Liver (tissue), 9 donors: ENCODE results near the gene RIMBP2. TPM values are rescaled to one million over a fixed set of nuclear protein-coding genes. Genes with fewer than 3 reads are reported as not detected.

ENCODE experiments used
- DNase-seq: peaks from one replicate; pipeline ENCODE4 v3.0.0-alpha.2; 2017; ENCODE audit warnings: low spot score
- H3K27ac ChIP-seq, 2 donors: one replicate each; pipeline ENCODE4 v1.7.0; 2013; ENCODE audit warnings: inconsistent platforms in 2 of 2, low read length in 2 of 2, control low read depth in 1 of 2, low read depth in 1 of 2, mild to moderate bottlenecking in 1 of 2
- H3K27me3 ChIP-seq, 4 donors: one replicate each; pipeline versions ENCODE4 v1.6.1 to v1.7.0; 2013; ENCODE audit warnings: low read length in 3 of 4, inconsistent platforms in 1 of 4, mild to moderate bottlenecking in 1 of 4, moderate library complexity in 1 of 4; ENCODE audit not compliant: control insufficient read depth in 4 of 4, insufficient read depth in 4 of 4
- H3K36me3 ChIP-seq, 4 donors: one replicate each; pipeline versions ENCODE4 v1.6.1 to v1.7.0; 2013; ENCODE audit warnings: low read length in 3 of 4, mild to moderate bottlenecking in 3 of 4, low read depth in 1 of 4, moderate library complexity in 1 of 4; ENCODE audit not compliant: control insufficient read depth in 4 of 4, insufficient read depth in 3 of 4
- H3K4me1 ChIP-seq, 4 donors: one replicate each; pipeline versions ENCODE4 v1.6.1 to v1.7.0; 2013; ENCODE audit warnings: low read length in 3 of 4, mild to moderate bottlenecking in 3 of 4, moderate library complexity in 1 of 4; ENCODE audit not compliant: control insufficient read depth in 4 of 4, insufficient read depth in 4 of 4
- H3K4me3 ChIP-seq, 3 donors: one replicate each; pipeline versions ENCODE4 v1.6.1 to v1.7.0; 2013; ENCODE audit warnings: low read length in 3 of 3, control low read depth in 1 of 3, low read depth in 1 of 3, mild to moderate bottlenecking in 1 of 3
- H3K9ac ChIP-seq, 2 donors: one replicate each; pipeline ENCODE4 v1.7.0; 2013; ENCODE audit warnings: low read length in 2 of 2, mild to moderate bottlenecking in 2 of 2, moderate library complexity in 2 of 2, control low read depth in 1 of 2, low read depth in 1 of 2
- H3K9me3 ChIP-seq, 4 donors: one replicate each; pipeline versions ENCODE4 v1.6.1 to v1.7.0; 2013; ENCODE audit warnings: low read length in 3 of 4; ENCODE audit not compliant: control insufficient read depth in 4 of 4
- ATF3 ChIP-seq: IDR thresholded peaks from 2 replicates; pipeline ENCODE4 v1.6.1; 2016; ENCODE audit warnings: antibody characterized with exemption
- EGR1 ChIP-seq, 2 donors: IDR thresholded peaks; 2 replicates each; pipeline ENCODE4 v1.6.1; 2016 to 2018; ENCODE audit warnings: antibody characterized with exemption in 2 of 2, low read depth in 2 of 2
- FOXA1 ChIP-seq: IDR thresholded peaks from 2 replicates; pipeline ENCODE4 v1.6.1; 2016; ENCODE audit warnings: antibody characterized with exemption
- FOXA2 ChIP-seq: IDR thresholded peaks from 2 replicates; pipeline ENCODE4 v1.6.1; 2016; ENCODE audit warnings: antibody characterized with exemption
- GABPA ChIP-seq, 2 donors: IDR thresholded peaks in 1 of 2; conservative IDR thresholded peaks in 1 of 2; 2 replicates each; pipeline ENCODE4 v1.6.1; 2016; ENCODE audit warnings: antibody characterized with exemption in 2 of 2, mild to moderate bottlenecking in 1 of 2, moderate library complexity in 1 of 2
- HNF4A ChIP-seq, 2 donors: conservative IDR thresholded peaks; 2 replicates each; pipeline ENCODE4 v1.6.1; 2016; ENCODE audit warnings: antibody characterized with exemption in 2 of 2, mild to moderate bottlenecking in 2 of 2
- HNF4G ChIP-seq: IDR thresholded peaks from 2 replicates; pipeline ENCODE4 v1.6.1; 2016; ENCODE audit warnings: antibody characterized with exemption
- JUND ChIP-seq, 2 donors: IDR thresholded peaks; 2 replicates each; pipeline ENCODE4 v1.6.1; 2016; ENCODE audit warnings: antibody characterized with exemption in 2 of 2
- MAX ChIP-seq: IDR thresholded peaks from 2 replicates; pipeline ENCODE4 v1.6.1; 2016; ENCODE audit warnings: antibody characterized with exemption
- NR2F2 ChIP-seq: IDR thresholded peaks from 2 replicates; pipeline ENCODE4 v1.6.1; 2016; ENCODE audit warnings: antibody characterized with exemption
- RAD21 ChIP-seq, 2 donors: IDR thresholded peaks; 2 replicates each; pipeline ENCODE4 v1.6.1; 2016; ENCODE audit warnings: antibody characterized with exemption in 2 of 2, mild to moderate bottlenecking in 2 of 2
- RXRA ChIP-seq, 2 donors: IDR thresholded peaks; 2 replicates each; pipeline ENCODE4 v1.6.1; 2017 to 2018; ENCODE audit warnings: antibody characterized with exemption in 2 of 2, mild to moderate bottlenecking in 1 of 2
- SP1 ChIP-seq: IDR thresholded peaks from 2 replicates; pipeline ENCODE4 v1.6.1; 2018; ENCODE audit warnings: antibody characterized with exemption, mild to moderate bottlenecking
- TAF1 ChIP-seq: conservative IDR thresholded peaks from 2 replicates; pipeline ENCODE4 v1.6.1; 2016; ENCODE audit warnings: antibody characterized with exemption, mild to moderate bottlenecking
- YY1 ChIP-seq: IDR thresholded peaks from 2 replicates; pipeline ENCODE4 v1.6.1; 2016; ENCODE audit warnings: antibody characterized with exemption, mild to moderate bottlenecking
- WGBS: extraction: QIAGEN DNeasy Blood & Tissue Kit; methylation state at CpG from one replicate; pipeline ENCODE4 v1.1.7; 2013; 5-methylcytosine and 5-hydroxymethylcytosine counted together
- polyA plus RNA-seq, 2 donors: library from polyadenylated mRNA; stranded (reverse) in 1 of 2; unstranded in 1 of 2; fragments of 200-250 nt in 1 of 2; fragments of >200 nt in 1 of 2; fragmentation: Nextera tagmentation in 1 of 2; extraction: Ambion mirVana in 1 of 2; gene quantifications; one replicate each; pipeline versions ENCODE4 v1.2.1 to v1.2.3, GENCODE V29; 2013 to 2015
- total RNA-seq, 2 donors: library from RNA; depleted of rRNA; stranded (reverse); fragments of >200 nt; gene quantifications; one replicate each; pipeline ENCODE4 v1.2.3, GENCODE V29; 2014
- TF ChIP-seq, protein P1 (sequence below): fragments of 150-350 bp; IDR thresholded peaks from 2 replicates; pipeline ENCODE4 v1.5.1; 2017; ENCODE audit warnings: improper control_type of control experiment, low read depth, low read length; ENCODE audit not compliant: missing input control
- TF ChIP-seq, protein P2 (sequence below): IDR thresholded peaks from 2 replicates; pipeline ENCODE4 v1.6.1; 2016; ENCODE audit warnings: antibody characterized with exemption
- TF ChIP-seq, protein P3 (sequence below): IDR thresholded peaks from 2 replicates; pipeline ENCODE4 v1.6.1; 2016; ENCODE audit warnings: antibody characterized with exemption, mild to moderate bottlenecking
- donor health status: healthy.
- donor health status: healthy.
- donor health status: healthy.
- donor health status: healthy.
- donor health status: healthy.

Gene RIMBP2
- total and polyA plus RNA-seq, 4 donors: 0.01 to 0.17 (median 0.09) TPM; not detected in 1

GRCh38 chr12:130462558-130463274 lies 253.4 kb downstream of the RIMBP2 start:
- DNase-seq: no peak
- TF ChIP-seq GABPA (IDR thresholded peaks at IDR 0.05 in 1 of 2, conservative IDR thresholded peaks at IDR 0.05 in 1 of 2) (no peak), HNF4G (no peak), HNF4A (conservative IDR thresholded peaks at IDR 0.05) (no peak), RAD21 (IDR thresholded peaks at IDR 0.05) (no peak), YY1 (no peak), NR2F2 (no peak), TAF1 (no peak), EGR1 (IDR thresholded peaks at IDR 0.05; ENCODE audit: low read depth in 2 of 2) (no peak), MAX (no peak), SP1 (no peak), RXRA (IDR thresholded peaks at IDR 0.05) (no peak), JUND (IDR thresholded peaks at IDR 0.05) (no peak)
- TF ChIP-seq, protein P1, sequence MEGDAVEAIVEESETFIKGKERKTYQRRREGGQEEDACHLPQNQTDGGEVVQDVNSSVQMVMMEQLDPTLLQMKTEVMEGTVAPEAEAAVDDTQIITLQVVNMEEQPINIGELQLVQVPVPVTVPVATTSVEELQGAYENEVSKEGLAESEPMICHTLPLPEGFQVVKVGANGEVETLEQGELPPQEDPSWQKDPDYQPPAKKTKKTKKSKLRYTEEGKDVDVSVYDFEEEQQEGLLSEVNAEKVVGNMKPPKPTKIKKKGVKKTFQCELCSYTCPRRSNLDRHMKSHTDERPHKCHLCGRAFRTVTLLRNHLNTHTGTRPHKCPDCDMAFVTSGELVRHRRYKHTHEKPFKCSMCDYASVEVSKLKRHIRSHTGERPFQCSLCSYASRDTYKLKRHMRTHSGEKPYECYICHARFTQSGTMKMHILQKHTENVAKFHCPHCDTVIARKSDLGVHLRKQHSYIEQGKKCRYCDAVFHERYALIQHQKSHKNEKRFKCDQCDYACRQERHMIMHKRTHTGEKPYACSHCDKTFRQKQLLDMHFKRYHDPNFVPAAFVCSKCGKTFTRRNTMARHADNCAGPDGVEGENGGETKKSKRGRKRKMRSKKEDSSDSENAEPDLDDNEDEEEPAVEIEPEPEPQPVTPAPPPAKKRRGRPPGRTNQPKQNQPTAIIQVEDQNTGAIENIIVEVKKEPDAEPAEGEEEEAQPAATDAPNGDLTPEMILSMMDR: no peak

DNA sequence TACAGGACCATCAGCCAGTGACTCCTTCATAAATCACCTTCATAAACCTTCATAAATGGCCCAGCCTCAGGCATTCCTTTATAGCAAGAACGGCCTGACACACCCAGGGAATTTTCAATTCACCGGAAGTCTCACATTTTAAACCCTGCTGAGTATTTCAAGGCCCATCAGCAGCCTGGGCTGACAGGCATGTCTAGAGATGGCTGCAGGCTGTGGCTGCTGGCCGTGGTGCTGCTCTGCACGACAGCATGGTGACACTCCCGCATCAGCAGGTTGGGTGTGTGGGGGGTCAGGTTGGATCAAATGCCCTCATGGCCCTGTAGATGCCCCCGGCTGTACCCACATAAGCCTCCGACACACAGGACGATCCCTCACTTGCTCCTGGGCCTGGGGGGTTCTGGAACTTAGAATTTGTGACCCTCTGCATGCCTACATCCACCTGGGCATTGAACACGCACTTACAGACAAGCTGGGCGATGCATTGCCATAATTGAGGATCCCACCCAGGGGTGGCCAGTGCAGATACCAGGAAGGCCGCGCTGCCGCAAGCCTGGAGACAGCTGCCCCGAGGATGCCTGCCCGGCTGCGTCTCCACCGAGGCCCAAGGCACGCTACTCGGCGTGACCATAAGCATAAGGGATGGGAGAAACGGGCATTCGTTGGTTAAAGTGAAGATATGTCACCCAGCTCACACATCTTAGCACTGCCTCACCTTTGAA lies 254.1 kb downstream of the RIMBP2 start:
- no peak overlapping the region for H3K4me3 ChIP-seq
- no peak overlapping the region for H3K9ac ChIP-seq
- peaks cover 0 to 3% (median 0%) of the 10 kb centered on the region in 4 donors for H3K27me3 ChIP-seq
- 80% methylated on average over 22 of the region's 22 CpGs for WGBS
- H3K27ac ChIP-seq: no peak overlapping the region
- peaks cover 0 to 3% (median 0%) of the 10 kb centered on the region in 4 donors for H3K9me3 ChIP-seq
- TF ChIP-seq ATF3: no peak
- no peak for TF ChIP-seq JUND (IDR thresholded peaks at IDR 0.05)
- no peak for TF ChIP-seq FOXA1
- no peak for TF ChIP-seq EGR1 (IDR thresholded peaks at IDR 0.05; ENCODE audit: low read depth in 2 of 2)
- H3K36me3 ChIP-seq: no peaks in the 10 kb centered on the region
- no peaks in the 10 kb centered on the region for H3K4me1 ChIP-seq
- no peak for DNase-seq

More at GRCh38 chr12:130462558-130463274, 253.4 kb downstream of the RIMBP2 start:
- 76% methylated on average over 21 of the region's 21 CpGs for WGBS
- Histone ChIP-seq H3K36me3 (no peaks in the 10 kb centered on the region), H3K27ac (no peak overlapping the region), H3K9ac (no peak overlapping the region), H3K27me3 (peaks cover 0 to 3% (median 0%) of the 10 kb centered on the region in 4 donors), H3K4me1 (no peaks in the 10 kb centered on the region), H3K9me3 (peaks cover 4 to 6% (median 5%) of the 10 kb centered on the region in 4 donors), H3K4me3 (no peak overlapping the region)

- Histone ChIP-seq H3K9ac (no peak overlapping the region), H3K27me3 (peaks cover 0 to 3% (median 0%) of the 10 kb centered on the region in 4 donors), H3K4me1 (no peaks in the 10 kb centered on the region), H3K27ac (no peak overlapping the region), H3K36me3 (no peaks in the 10 kb centered on the region), H3K4me3 (no peak overlapping the region), H3K9me3 (peaks cover 0 to 3% (median 0%) of the 10 kb centered on the region in 4 donors)
- 57% methylated on average over 7 of the region's 7 CpGs for WGBS
- no peak for TF ChIP-seq HNF4G
- no peak for TF ChIP-seq NR2F2
- no peak for TF ChIP-seq YY1
- TF ChIP-seq RXRA (IDR thresholded peaks at IDR 0.05): no peak
- no peak for TF ChIP-seq TAF1
- TF ChIP-seq FOXA1: no peak
- no peak for TF ChIP-seq FOXA2
- TF ChIP-seq ATF3: no peak
- TF ChIP-seq, protein P2, sequence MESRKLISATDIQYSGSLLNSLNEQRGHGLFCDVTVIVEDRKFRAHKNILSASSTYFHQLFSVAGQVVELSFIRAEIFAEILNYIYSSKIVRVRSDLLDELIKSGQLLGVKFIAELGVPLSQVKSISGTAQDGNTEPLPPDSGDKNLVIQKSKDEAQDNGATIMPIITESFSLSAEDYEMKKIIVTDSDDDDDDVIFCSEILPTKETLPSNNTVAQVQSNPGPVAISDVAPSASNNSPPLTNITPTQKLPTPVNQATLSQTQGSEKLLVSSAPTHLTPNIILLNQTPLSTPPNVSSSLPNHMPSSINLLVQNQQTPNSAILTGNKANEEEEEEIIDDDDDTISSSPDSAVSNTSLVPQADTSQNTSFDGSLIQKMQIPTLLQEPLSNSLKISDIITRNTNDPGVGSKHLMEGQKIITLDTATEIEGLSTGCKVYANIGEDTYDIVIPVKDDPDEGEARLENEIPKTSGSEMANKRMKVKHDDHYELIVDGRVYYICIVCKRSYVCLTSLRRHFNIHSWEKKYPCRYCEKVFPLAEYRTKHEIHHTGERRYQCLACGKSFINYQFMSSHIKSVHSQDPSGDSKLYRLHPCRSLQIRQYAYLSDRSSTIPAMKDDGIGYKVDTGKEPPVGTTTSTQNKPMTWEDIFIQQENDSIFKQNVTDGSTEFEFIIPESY: no peak
- TF ChIP-seq, protein P3, sequence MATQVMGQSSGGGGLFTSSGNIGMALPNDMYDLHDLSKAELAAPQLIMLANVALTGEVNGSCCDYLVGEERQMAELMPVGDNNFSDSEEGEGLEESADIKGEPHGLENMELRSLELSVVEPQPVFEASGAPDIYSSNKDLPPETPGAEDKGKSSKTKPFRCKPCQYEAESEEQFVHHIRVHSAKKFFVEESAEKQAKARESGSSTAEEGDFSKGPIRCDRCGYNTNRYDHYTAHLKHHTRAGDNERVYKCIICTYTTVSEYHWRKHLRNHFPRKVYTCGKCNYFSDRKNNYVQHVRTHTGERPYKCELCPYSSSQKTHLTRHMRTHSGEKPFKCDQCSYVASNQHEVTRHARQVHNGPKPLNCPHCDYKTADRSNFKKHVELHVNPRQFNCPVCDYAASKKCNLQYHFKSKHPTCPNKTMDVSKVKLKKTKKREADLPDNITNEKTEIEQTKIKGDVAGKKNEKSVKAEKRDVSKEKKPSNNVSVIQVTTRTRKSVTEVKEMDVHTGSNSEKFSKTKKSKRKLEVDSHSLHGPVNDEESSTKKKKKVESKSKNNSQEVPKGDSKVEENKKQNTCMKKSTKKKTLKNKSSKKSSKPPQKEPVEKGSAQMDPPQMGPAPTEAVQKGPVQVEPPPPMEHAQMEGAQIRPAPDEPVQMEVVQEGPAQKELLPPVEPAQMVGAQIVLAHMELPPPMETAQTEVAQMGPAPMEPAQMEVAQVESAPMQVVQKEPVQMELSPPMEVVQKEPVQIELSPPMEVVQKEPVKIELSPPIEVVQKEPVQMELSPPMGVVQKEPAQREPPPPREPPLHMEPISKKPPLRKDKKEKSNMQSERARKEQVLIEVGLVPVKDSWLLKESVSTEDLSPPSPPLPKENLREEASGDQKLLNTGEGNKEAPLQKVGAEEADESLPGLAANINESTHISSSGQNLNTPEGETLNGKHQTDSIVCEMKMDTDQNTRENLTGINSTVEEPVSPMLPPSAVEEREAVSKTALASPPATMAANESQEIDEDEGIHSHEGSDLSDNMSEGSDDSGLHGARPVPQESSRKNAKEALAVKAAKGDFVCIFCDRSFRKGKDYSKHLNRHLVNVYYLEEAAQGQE: no peak
- TF ChIP-seq SP1: no peak
- no peak for TF ChIP-seq EGR1 (IDR thresholded peaks at IDR 0.05; ENCODE audit: low read depth in 2 of 2)
- TF ChIP-seq HNF4A (conservative IDR thresholded peaks at IDR 0.05): no peak
- DNase-seq: no peak
These were observed 254.7 kb downstream of the RIMBP2 start for GRCh38 chr12:130461447-130461815.
